Loucy (cell line): ENCODE data around the gene AURKAIP1.

ENCODE experiments used
- H2AFZ ChIP-seq: fragments of 200-600 bp; sonication (generic); 2 replicates; pipeline ENCODE4 v1.6.0; 2016; ENCODE audit warnings: antibody characterized with exemption, mild to moderate bottlenecking, low read length, moderate library complexity
- H3F3A ChIP-seq: fragments of 200-600 bp; 2 replicates; pipeline ENCODE4 v1.6.0; 2016; ENCODE audit warnings: antibody characterized with exemption, low read depth, mild to moderate bottlenecking
- H3K27me3 ChIP-seq: fragments of 200-600 bp; sonication (generic); 2 replicates; pipeline ENCODE4 v1.6.1; 2014; ENCODE audit warnings: low read length, mild to moderate bottlenecking; ENCODE audit not compliant: insufficient read depth, poor library complexity, severe bottlenecking
- H3K36me3 ChIP-seq: fragments of 200-600 bp; sonication (generic); 2 replicates; pipeline ENCODE4 v1.6.1; 2016; ENCODE audit warnings: low read length; ENCODE audit not compliant: insufficient read depth
- H3K4me1 ChIP-seq: fragments of 200-600 bp; sonication (generic); 2 replicates; pipeline ENCODE4 v1.5.1; 2014; ENCODE audit warnings: low read length, mild to moderate bottlenecking; ENCODE audit not compliant: insufficient read depth, poor library complexity, severe bottlenecking
- H3K4me2 ChIP-seq: fragments of 200-600 bp; sonication (generic); 2 replicates; pipeline ENCODE4 v1.6.0; 2014; ENCODE audit warnings: antibody characterized with exemption, low read length, low read depth, mild to moderate bottlenecking; ENCODE audit not compliant: poor library complexity, severe bottlenecking
- H3K4me3 ChIP-seq: fragments of 200-600 bp; sonication (generic); 2 replicates; pipeline ENCODE4 v1.5.1; 2014; ENCODE audit warnings: low read length, mild to moderate bottlenecking, mixed read lengths; ENCODE audit not compliant: poor library complexity, severe bottlenecking
- H3K79me2 ChIP-seq: fragments of 200-600 bp; sonication (generic); 2 replicates; pipeline ENCODE4 v1.6.1; 2014; ENCODE audit warnings: low read length; ENCODE audit not compliant: insufficient read depth
- H3K9ac ChIP-seq: fragments of 200-600 bp; sonication (generic); 2 replicates; pipeline ENCODE4 v1.6.0; 2014; ENCODE audit warnings: mild to moderate bottlenecking, low read depth, low read length, moderate library complexity; ENCODE audit not compliant: poor library complexity, severe bottlenecking
- H3K9me2 ChIP-seq: fragments of 200-600 bp; sonication (generic); replicated peaks from 2 replicates; pipeline ENCODE4 v1.6.1; 2016; ENCODE audit warnings: low read depth, low read length, mixed read lengths
- H3K9me3 ChIP-seq: fragments of 200-600 bp; sonication (generic); 2 replicates; pipeline ENCODE4 v1.6.1; 2014; ENCODE audit warnings: mild to moderate bottlenecking, antibody characterized with exemption, low read length, low read depth; ENCODE audit not compliant: insufficient read depth
- H4K20me1 ChIP-seq: fragments of 200-600 bp; sonication (generic); 2 replicates; pipeline ENCODE4 v1.6.0; 2014; ENCODE audit warnings: antibody characterized with exemption, low read length, mild to moderate bottlenecking; ENCODE audit not compliant: insufficient read depth, poor library complexity, severe bottlenecking
- EZH2phosphoT487 ChIP-seq: fragments of 200-600 bp; IDR thresholded peaks from 2 replicates; pipeline ENCODE4 v1.6.1; 2018; ENCODE audit warnings: antibody characterized with exemption, mild to moderate bottlenecking, moderate library complexity, borderline replicate concordance
- TF ChIP-seq, protein P1 (sequence below): fragments of 200-600 bp; sonication (generic); conservative IDR thresholded peaks from 2 replicates; pipeline ENCODE4 v1.5.1; 2014; ENCODE audit warnings: mild to moderate bottlenecking, antibody characterized with exemption, low read length

AURKAIP1 gene

DNA sequence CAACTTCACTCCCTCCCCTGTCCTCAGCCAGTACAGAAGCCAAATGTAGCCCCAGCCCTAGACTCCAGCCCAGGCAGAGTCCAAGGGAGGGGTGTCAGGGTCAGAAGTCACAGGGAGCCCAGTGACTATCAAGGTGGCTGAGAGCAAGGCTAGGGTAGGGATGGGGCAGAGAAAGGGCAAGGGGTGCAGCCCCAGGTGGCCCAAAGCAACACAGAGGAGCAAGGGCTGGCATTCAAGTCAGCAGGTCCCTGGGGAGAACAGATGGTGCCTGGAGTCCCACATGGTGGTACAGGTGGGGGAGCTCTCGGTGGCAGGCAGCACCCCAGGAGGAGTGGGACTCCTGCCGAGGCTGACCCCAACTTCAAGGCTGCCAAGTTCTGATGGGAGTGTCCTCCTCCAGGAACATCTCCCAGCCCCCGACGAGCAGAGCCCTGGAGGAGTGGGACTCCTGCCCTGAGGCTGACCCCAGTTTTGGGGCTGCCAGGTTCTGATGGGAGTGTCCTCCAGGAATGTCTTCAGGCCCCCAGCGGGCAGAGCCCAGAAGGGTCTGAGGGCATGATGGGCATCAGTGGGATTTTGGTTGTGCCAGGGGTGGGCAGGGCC, 22.1 kb downstream of the AURKAIP1 start:
- no peaks in the 10 kb centered on the region for H3K9me3 ChIP-seq
- no peaks in the 10 kb centered on the region for H3F3A ChIP-seq
- H3K36me3 ChIP-seq: no peaks in the 10 kb centered on the region
- H3K4me3 ChIP-seq: no peak overlapping the region
- no peaks in the 10 kb centered on the region for H3K9me2 ChIP-seq
- H3K27me3 ChIP-seq: no peaks in the 10 kb centered on the region
- H4K20me1 ChIP-seq: peaks cover 3% of the 10 kb centered on the region
- peaks cover 10% of the 10 kb centered on the region; the same call in 1 of the 2 replicates for H3K79me2 ChIP-seq
- no peak overlapping the region for H3K9ac ChIP-seq
- TF ChIP-seq, protein P1, sequence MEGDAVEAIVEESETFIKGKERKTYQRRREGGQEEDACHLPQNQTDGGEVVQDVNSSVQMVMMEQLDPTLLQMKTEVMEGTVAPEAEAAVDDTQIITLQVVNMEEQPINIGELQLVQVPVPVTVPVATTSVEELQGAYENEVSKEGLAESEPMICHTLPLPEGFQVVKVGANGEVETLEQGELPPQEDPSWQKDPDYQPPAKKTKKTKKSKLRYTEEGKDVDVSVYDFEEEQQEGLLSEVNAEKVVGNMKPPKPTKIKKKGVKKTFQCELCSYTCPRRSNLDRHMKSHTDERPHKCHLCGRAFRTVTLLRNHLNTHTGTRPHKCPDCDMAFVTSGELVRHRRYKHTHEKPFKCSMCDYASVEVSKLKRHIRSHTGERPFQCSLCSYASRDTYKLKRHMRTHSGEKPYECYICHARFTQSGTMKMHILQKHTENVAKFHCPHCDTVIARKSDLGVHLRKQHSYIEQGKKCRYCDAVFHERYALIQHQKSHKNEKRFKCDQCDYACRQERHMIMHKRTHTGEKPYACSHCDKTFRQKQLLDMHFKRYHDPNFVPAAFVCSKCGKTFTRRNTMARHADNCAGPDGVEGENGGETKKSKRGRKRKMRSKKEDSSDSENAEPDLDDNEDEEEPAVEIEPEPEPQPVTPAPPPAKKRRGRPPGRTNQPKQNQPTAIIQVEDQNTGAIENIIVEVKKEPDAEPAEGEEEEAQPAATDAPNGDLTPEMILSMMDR: no peak
- TF ChIP-seq EZH2phosphoT487: no peak
- H3K4me1 ChIP-seq: peaks cover 6% of the 10 kb centered on the region
- H2AFZ ChIP-seq: no peak overlapping the region
- H3K4me2 ChIP-seq: no peak overlapping the region

DNA sequence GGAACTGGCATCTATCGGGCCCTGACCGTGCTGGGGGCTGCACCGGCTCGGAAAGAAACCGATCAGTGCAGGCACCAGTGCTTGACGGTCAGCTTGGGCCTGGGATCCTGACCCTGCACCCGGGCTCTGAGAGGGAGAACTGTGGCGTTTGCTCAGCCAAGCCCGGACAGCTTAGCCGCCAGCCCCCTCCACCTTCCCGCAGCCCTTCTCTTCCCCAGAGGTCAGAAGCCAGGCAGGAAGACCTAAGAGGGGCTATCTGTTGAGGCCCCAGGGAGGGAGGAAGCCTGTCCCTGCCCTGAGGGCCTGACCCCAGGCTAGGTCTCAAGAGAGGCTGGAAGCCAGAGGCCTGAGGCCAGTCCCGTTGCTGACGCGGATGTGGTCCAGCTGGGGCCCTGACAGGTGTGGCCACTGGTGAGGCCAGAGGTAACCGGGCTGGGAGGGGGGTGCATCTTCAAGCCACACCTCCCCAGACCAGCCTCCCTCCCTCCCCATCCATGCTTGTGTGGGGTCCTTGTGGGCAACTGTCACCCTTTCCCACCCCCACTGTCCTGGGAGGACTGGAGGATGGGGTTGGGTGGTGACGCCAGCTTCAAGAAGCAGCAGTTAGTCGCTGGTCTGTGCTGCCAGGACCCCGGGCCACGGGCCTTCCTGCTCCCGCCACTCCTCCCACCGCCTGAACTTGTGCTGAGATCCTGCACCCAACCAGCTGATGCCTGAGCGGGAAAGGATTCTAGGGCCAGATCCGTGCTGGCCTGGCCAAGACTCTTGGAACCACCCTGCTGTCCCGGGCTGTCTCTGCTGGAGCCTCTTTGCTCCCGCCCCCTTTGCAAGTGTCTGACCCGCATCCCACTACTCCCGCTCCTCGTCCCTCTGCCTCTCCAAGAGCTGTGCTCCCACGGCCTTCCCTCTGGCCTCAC, 23.2 kb downstream of the AURKAIP1 start:
- H4K20me1 ChIP-seq: peaks cover 11% of the 10 kb centered on the region
- H2AFZ ChIP-seq: no peak overlapping the region
- no peak overlapping the region for H3K4me2 ChIP-seq
- H3K36me3 ChIP-seq: no peaks in the 10 kb centered on the region
- no peak for TF ChIP-seq EZH2phosphoT487
- TF ChIP-seq, protein P1: no peak
- H3K79me2 ChIP-seq: peaks cover 20% of the 10 kb centered on the region; the same call in 1 of the 2 replicates
- no peak overlapping the region for H3K4me3 ChIP-seq
- H3K9me3 ChIP-seq: no peaks in the 10 kb centered on the region
- H3K9ac ChIP-seq: no peak overlapping the region
- peaks cover 16% of the 10 kb centered on the region for H3K4me1 ChIP-seq
- no peaks in the 10 kb centered on the region for H3F3A ChIP-seq
- H3K9me2 ChIP-seq: no peaks in the 10 kb centered on the region
- H3K27me3 ChIP-seq: no peaks in the 10 kb centered on the region

DNA sequence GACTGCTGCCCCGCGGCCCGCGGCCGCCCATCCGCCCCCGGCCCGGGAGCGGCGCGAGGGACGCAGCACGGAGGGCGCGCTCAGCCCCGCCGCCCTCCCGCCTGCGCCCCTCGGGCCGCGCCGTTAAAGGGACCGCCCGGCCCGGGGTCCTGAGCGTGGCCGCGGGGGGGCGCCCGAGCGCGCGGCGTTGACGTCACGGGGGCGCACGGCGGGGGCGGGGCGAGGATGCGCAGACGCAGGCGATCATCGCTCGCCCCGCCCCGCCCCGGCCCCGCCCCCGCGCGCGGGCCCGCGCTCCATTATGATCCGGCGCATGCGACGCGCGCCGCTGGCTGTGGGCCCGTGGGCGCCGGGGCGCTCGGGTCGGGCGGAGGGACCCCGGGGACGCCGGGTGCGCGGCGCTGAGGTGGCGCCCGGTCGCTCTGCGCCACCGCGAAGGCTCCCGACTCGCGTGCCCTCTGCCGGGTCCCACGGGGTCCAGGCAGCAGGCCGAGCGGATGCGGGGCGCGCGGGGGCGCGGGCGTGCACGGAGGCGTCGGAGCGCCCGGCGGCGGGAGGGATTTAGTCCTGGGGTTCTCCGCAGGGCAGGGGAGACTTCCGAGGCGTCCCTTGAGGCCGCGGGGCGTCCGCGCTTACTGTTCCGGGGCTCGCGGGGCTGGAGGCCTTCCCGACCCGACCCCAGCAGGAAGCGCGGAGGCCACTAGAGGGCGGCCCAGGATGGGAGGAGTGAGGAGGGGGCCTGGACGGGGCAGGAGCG, 25.6 kb downstream of the AURKAIP1 start, which contains the start of gene DVL1:
Gene DVL1, minus strand, starts transcription at position 163 of the 757 bp plus-strand sequence. CDS start 353 bp downstream, outside the sequence.
- no peaks in the 10 kb centered on the region for H3F3A ChIP-seq
- peak within 1 kb of the TSS; percentile 88; the same call in 1 of the 2 replicates for H2AFZ ChIP-seq
- H3K4me2 ChIP-seq: peak within 1 kb of the TSS; percentile 92
- peak within 1 kb of the TSS; percentile 75 for H3K9ac ChIP-seq
- no peaks in the 10 kb centered on the region for H3K27me3 ChIP-seq
- peak within 1 kb of the TSS; percentile 85 for H3K4me3 ChIP-seq
- peaks cover 18% of the 10 kb centered on the region for H3K4me1 ChIP-seq
- no peaks in the 10 kb centered on the region for H3K36me3 ChIP-seq
- peaks cover 17% of the 10 kb centered on the region for H4K20me1 ChIP-seq
- H3K9me3 ChIP-seq: no peaks in the 10 kb centered on the region
- H3K9me2 ChIP-seq: no peaks in the 10 kb centered on the region
- TF ChIP-seq, protein P1: peak; percentile 49
- no peak for TF ChIP-seq EZH2phosphoT487
- peaks cover 30% of the 10 kb centered on the region; the same call in 1 of the 2 replicates for H3K79me2 ChIP-seq
